Smooth muscle cell (in vitro differentiated cells): ENCODE measurements around the gene RPH3AL. TPM values are rescaled to one million over a fixed set of nuclear protein-coding genes. Genes with fewer than 3 reads are reported as not detected.

Experiments used
- DNase-seq: peaks from one replicate; lab custom pipeline; 2025; ENCODE audit not compliant: unreplicated experiment; lab: John Stamatoyannopoulos, UW
- H2AFZ ChIP-seq: fragments of 200-600 bp; sonication (generic); 2 replicates; pipeline ENCODE4 v1.6.0; 2016; ENCODE audit warnings: antibody characterized with exemption, low read depth, mild to moderate bottlenecking
- H3F3A ChIP-seq: fragments of 200-600 bp; sonication (generic); 2 replicates; pipeline ENCODE4 v1.6.0; 2017; ENCODE audit warnings: antibody characterized with exemption, low read depth
- H3K27ac ChIP-seq: fragments of 200-600 bp; sonication (generic); 2 replicates; pipeline ENCODE4 v1.5.1; 2016; ENCODE audit warnings: low read depth, mild to moderate bottlenecking
- H3K27me3 ChIP-seq: fragments of 200-600 bp; sonication (generic); 2 replicates; pipeline ENCODE4 v1.6.1; 2016; ENCODE audit warnings: low read depth, mild to moderate bottlenecking
- H3K36me3 ChIP-seq: fragments of 200-600 bp; sonication (generic); 2 replicates; pipeline ENCODE4 v1.5.1; 2016; ENCODE audit warnings: low read depth
- H3K4me1 ChIP-seq: fragments of 200-600 bp; sonication (generic); 2 replicates; pipeline ENCODE4 v1.5.1; 2016; ENCODE audit warnings: low read depth
- H3K4me2 ChIP-seq: fragments of 200-600 bp; sonication (generic); 2 replicates; pipeline ENCODE4 v1.6.0; 2016; ENCODE audit warnings: mild to moderate bottlenecking
- H3K4me3 ChIP-seq: fragments of 200-600 bp; sonication (generic); 2 replicates; pipeline ENCODE4 v1.5.1; 2016; ENCODE audit warnings: mild to moderate bottlenecking
- H3K79me2 ChIP-seq: fragments of 200-600 bp; sonication (generic); 2 replicates; pipeline ENCODE4 v1.6.0; 2016; ENCODE audit warnings: low read depth, mild to moderate bottlenecking
- H3K9ac ChIP-seq: fragments of 200-600 bp; sonication (generic); 2 replicates; pipeline ENCODE4 v1.6.0; 2016; ENCODE audit warnings: low read depth
- H3K9me3 ChIP-seq: fragments of 200-600 bp; sonication (generic); replicated peaks from 2 replicates; pipeline ENCODE4 v1.5.1; 2016; ENCODE audit warnings: low read depth
- H4K20me1 ChIP-seq: fragments of 200-600 bp; sonication (generic); 2 replicates; pipeline ENCODE4 v1.6.0; 2016; ENCODE audit warnings: low read depth
- WGBS: methylation state at CpG from one replicate; pipeline ENCODE4 v1.1.7; 2016; ENCODE audit warnings: low lambda C conversion rate; 5-methylcytosine and 5-hydroxymethylcytosine counted together
- polyA plus RNA-seq: library from polyadenylated mRNA; unstranded; fragments of >200 nt; fragmentation: Nextera tagmentation; extraction: Ambion mirVana; gene quantifications from 2 replicates; pipeline ENCODE4 v1.2.1, GENCODE V29; 2016
- total RNA-seq: library from RNA; depleted of rRNA; stranded (reverse); fragments of >200 nt; gene quantifications from 2 replicates; pipeline ENCODE4 v1.2.3, GENCODE V29; 2014
- TF ChIP-seq, protein P1 (sequence below): fragments of 200-600 bp; sonication (generic); IDR thresholded peaks from 2 replicates; pipeline ENCODE4 v1.5.1; 2017; ENCODE audit warnings: borderline replicate concordance, mild to moderate bottlenecking, antibody characterized with exemption; ENCODE audit not compliant: insufficient read depth, poor library complexity, severe bottlenecking

RPH3AL gene
- total and polyA plus RNA-seq, 2 experiments from 2014 or later = 1.8 to 3.3 TPM

DNA sequence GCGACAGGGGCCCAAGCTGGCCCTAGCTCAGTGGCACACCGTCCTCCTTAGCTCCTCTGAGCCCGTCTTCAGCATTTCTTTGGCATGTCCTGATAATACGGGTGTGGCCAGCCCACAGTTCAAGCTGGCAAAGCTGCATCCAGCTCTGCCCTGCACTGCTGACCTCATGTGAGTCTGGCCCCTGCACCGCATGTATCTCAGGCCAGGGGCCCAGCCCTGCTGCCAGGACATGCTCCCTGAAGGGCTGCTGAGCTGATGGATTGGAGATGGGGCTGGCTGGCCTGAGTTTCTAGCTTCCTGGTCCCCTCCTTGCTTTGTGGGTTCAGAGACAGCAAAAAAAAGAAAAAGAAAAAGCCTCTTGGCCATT is 173.6 kb downstream of the RPH3AL start:
- Histone ChIP-seq H3K27ac (no peak overlapping the region), H3K4me2 (no peak overlapping the region), H3K9ac (no peak overlapping the region), H3K9me3 (no peaks in the 10 kb centered on the region), H3F3A (no peaks in the 10 kb centered on the region), H3K4me1 (peaks cover 3% of the 10 kb centered on the region), H3K27me3 (peaks cover 57% of the 10 kb centered on the region), H3K36me3 (no peaks in the 10 kb centered on the region), H4K20me1 (no peaks in the 10 kb centered on the region), H3K4me3 (no peak overlapping the region), H2AFZ (no peak overlapping the region), H3K79me2 (no peaks in the 10 kb centered on the region)
- WGBS = 55% methylated on average over 5 of the region's 5 CpGs
- no peak for DNase-seq
- TF ChIP-seq, protein P1, sequence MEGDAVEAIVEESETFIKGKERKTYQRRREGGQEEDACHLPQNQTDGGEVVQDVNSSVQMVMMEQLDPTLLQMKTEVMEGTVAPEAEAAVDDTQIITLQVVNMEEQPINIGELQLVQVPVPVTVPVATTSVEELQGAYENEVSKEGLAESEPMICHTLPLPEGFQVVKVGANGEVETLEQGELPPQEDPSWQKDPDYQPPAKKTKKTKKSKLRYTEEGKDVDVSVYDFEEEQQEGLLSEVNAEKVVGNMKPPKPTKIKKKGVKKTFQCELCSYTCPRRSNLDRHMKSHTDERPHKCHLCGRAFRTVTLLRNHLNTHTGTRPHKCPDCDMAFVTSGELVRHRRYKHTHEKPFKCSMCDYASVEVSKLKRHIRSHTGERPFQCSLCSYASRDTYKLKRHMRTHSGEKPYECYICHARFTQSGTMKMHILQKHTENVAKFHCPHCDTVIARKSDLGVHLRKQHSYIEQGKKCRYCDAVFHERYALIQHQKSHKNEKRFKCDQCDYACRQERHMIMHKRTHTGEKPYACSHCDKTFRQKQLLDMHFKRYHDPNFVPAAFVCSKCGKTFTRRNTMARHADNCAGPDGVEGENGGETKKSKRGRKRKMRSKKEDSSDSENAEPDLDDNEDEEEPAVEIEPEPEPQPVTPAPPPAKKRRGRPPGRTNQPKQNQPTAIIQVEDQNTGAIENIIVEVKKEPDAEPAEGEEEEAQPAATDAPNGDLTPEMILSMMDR = no peak

DNA sequence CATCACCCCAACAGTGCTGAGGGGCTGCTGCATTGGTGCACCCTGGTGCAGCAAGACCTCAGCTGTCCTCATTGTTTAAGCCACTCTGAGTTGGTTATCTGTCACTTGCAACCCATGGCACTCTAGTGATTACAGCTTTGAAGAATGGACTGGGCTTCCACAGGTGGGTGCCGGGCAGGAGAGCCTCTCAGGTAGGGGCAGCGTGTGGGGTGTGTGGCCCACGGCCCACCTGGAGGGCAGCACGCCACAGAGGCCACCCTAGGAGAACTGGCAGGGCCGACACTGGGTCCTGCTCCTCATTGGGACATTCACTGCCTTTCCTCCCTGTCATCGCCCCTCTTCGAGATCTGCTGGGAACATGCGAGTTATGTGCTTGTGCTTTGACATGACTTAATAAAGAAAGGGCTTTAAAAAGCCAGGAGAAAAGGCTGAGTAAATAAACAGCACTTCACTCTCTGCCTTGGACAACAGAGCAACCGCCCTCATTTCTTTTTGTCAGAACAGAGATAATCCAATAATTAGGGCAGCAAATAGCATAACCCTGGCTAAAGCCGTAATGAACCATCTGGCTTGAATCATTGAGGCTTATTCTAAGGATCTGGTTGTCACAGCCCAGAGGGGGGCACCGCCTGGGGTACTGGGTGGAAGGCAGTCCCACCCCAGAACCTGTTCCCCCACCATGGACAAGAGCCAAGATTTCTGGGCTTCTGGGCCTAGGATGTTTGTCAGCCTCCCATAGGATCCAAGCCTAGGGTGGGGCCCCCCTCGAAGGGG is 174.1 kb downstream of the RPH3AL start:
- Histone ChIP-seq H3K4me2 (no peak overlapping the region), H3K9me3 (no peaks in the 10 kb centered on the region), H3K9ac (no peak overlapping the region), H3K36me3 (no peaks in the 10 kb centered on the region), H3K4me3 (no peak overlapping the region), H2AFZ (no peak overlapping the region), H3K27me3 (peaks cover 51% of the 10 kb centered on the region), H3K4me1 (peaks cover 3% of the 10 kb centered on the region), H4K20me1 (no peaks in the 10 kb centered on the region), H3F3A (no peaks in the 10 kb centered on the region), H3K79me2 (no peaks in the 10 kb centered on the region), H3K27ac (no peak overlapping the region)
- TF ChIP-seq, protein P1 = no peak
- 58% methylated on average over 12 of the region's 12 CpGs for WGBS
- DNase-seq = no peak

DNA sequence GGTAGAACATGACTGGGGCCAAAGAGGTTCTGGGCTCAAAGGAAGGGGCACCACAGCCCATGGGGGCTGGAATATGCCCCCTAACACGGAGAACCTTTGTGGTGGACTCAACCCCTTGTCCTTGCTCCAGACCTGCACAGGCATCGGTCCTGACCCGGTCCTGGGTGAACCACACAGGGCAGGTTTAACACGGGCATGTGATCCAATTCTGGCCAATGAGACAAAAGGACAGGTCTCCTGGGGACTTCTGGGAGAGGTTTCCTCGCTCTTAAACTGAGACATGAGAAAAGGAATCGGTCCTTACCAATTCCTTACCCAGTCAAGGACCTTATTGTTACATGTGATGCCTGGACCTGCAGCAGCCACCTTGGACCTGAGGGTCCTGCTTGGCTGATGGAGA is 174.8 kb downstream of the RPH3AL start:
- DNase-seq = no peak
- Histone ChIP-seq H3K36me3 (no peaks in the 10 kb centered on the region), H3K9ac (no peak overlapping the region), H3K27ac (no peak overlapping the region), H3K79me2 (no peaks in the 10 kb centered on the region), H3K4me1 (peaks cover 3% of the 10 kb centered on the region), H3K27me3 (peaks cover 44% of the 10 kb centered on the region), H3F3A (no peaks in the 10 kb centered on the region), H3K4me3 (no peak overlapping the region), H3K4me2 (no peak overlapping the region), H2AFZ (no peak overlapping the region), H4K20me1 (no peaks in the 10 kb centered on the region), H3K9me3 (no peaks in the 10 kb centered on the region)
- TF ChIP-seq, protein P1 = no peak
- 95% methylated on average over 6 of the region's 6 CpGs for WGBS

DNA sequence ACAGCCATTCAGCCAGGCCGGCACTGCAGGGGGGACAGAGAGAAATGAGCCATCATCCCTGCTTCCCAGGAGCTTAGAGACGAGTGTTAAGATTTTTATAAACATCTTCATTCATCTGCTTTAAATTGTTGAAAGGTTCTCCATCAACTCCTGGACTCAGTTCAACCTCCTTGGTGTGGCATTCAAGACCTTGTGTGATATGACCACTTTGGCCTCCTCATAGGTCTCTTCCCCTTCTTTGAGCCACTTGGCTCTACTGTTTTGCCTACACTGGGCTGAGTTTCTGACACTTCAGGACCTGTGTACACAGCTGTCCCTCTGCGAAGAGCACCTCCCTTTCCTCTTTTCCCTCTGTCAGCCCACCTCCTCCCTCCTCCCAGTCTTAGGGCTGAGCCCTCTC is 175.5 kb downstream of the RPH3AL start:
- Histone ChIP-seq H2AFZ (no peak overlapping the region), H3F3A (no peaks in the 10 kb centered on the region), H3K9me3 (no peaks in the 10 kb centered on the region), H4K20me1 (no peaks in the 10 kb centered on the region), H3K9ac (no peak overlapping the region), H3K4me1 (peaks cover 3% of the 10 kb centered on the region), H3K79me2 (no peaks in the 10 kb centered on the region), H3K36me3 (no peaks in the 10 kb centered on the region), H3K27ac (no peak overlapping the region), H3K4me2 (no peak overlapping the region), H3K4me3 (no peak overlapping the region), H3K27me3 (peaks cover 38% of the 10 kb centered on the region)
- WGBS = 95% methylated on average over 3 of the region's 3 CpGs
- DNase-seq = no peak
- TF ChIP-seq, protein P1 = no peak
